Mammary epithelial cell (primary cell): Measurements from ENCODE around the gene BAHD1.

Experiments used
- CTCF ChIP-seq, 2 donors: IDR thresholded peaks in 1 of 2; conservative IDR thresholded peaks in 1 of 2; 2 replicates each; pipeline ENCODE4 v1.5.1; 2011 to 2012; ENCODE audit warnings: inconsistent platforms in 2 of 2, low read length in 2 of 2, mild to moderate bottlenecking in 2 of 2, control low read depth in 1 of 2, low read depth in 1 of 2; ENCODE audit not compliant: insufficient read depth in 1 of 2; ENCODE audit errors: extremely low read depth in 1 of 2
- EZH2 ChIP-seq: IDR thresholded peaks from 2 replicates; pipeline ENCODE4 v1.6.1; 2012; ENCODE audit warnings: low read length, inconsistent platforms, borderline replicate concordance

GRCh38 chr15:40469776-40470390 lies 29.1 kb downstream of the BAHD1 start:
- TF ChIP-seq CTCF (conservative IDR thresholded peaks at IDR 0.05 in 1 of 2, IDR thresholded peaks at IDR 0.05 in 1 of 2; ENCODE audit: extremely low read depth in 1 of 2, insufficient read depth in 1 of 2, low read depth in 1 of 2, low read length in 2 of 2) (no peak), EZH2 (no peak)
